Measurements from ENCODE around the gene BIRC3.

Gene BIRC3

DNA sequence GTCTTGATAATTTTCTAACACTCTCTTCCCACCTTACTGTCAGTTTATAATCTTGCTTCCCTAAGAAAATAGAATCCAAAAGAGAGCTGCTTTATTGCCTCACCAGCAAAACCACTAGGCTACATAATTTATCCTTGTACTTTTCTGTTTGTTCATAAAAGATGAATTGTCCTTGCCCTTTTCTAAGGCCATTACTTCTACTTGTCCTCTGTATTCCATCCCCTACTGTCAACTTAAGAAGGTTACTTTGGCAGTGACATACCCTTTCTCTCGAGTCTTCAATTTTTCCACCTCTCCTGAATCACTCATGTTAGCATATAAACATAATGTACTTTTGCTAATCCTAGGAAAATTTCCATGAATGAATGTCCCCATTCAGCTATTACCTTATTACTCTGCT lies 47.7 kb downstream of the BIRC3 start:
- TF ChIP-seq REST (IDR thresholded peaks at IDR 0.05; ENCODE audit: insufficient read depth in 1 of 2, low read depth in 2 of 2, low read length in 2 of 2) (no peak), FOXP2 (optimal IDR thresholded peaks at IDR 0.05; ENCODE audit: borderline replicate concordance, extremely low read depth, extremely low read length, insufficient read depth) (no peak), POLR2AphosphoS5 (IDR thresholded peaks at IDR 0.05; ENCODE audit: low read depth, low read length) (no peak), SIN3A (IDR thresholded peaks at IDR 0.05; ENCODE audit: borderline replicate concordance, insufficient read depth, low read length) (no peak), TAF1 (IDR thresholded peaks at IDR 0.05; ENCODE audit: borderline replicate concordance, insufficient read depth, low read length) (no peak)

DNA sequence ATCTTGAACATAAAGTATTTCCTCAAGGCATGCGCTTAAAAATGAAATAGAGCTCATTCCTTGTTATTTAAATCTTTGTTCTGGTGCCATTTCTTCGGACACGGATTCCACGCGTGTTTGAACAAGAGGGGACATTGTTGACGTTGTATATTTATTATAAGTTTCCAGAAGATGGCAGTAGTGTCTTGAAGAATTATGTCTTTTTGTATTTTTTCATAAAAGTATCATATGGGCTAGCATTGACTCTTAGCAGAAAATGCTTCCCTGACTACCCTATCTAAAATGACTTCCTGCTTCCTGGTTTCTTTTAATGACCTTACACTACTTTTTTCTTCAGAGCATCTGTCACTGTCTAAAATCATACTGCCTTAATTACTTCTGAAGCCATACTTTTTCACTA lies 50.1 kb downstream of the BIRC3 start:
- TF ChIP-seq REST (IDR thresholded peaks at IDR 0.05; ENCODE audit: insufficient read depth in 1 of 2, low read depth in 2 of 2, low read length in 2 of 2), result no peak
- TF ChIP-seq POLR2AphosphoS5 (IDR thresholded peaks at IDR 0.05; ENCODE audit: low read depth, low read length), result no peak
- TF ChIP-seq TAF1 (IDR thresholded peaks at IDR 0.05; ENCODE audit: borderline replicate concordance, insufficient read depth, low read length), result no peak
- no peak for TF ChIP-seq SIN3A (IDR thresholded peaks at IDR 0.05; ENCODE audit: borderline replicate concordance, insufficient read depth, low read length)
- TF ChIP-seq FOXP2 (optimal IDR thresholded peaks at IDR 0.05; ENCODE audit: borderline replicate concordance, extremely low read depth, extremely low read length, insufficient read depth), result no peak

DNA sequence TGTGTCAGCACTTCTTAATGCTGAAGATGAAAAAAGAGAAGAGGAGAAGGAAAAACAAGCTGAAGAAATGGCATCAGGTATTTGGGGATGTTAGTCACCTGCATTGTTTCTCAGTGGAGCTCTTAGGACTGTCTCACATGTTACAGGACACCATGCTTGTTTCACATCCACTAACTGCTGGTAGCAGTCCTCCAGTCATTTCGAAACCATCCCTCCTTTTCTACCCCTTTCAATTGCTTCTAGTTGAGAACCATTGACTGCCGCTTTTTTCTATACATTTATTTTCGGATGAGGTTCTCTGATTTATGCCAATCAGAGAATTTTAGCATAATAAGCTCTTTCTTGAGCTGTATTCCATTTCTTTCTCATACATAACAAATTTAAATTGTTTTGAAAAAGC lies 51.2 kb downstream of the BIRC3 start:
- TF ChIP-seq FOXP2 (optimal IDR thresholded peaks at IDR 0.05; ENCODE audit: borderline replicate concordance, extremely low read depth, extremely low read length, insufficient read depth), result no peak
- no peak for TF ChIP-seq REST (IDR thresholded peaks at IDR 0.05; ENCODE audit: insufficient read depth in 1 of 2, low read depth in 2 of 2, low read length in 2 of 2)
- TF ChIP-seq SIN3A (IDR thresholded peaks at IDR 0.05; ENCODE audit: borderline replicate concordance, insufficient read depth, low read length), result no peak
- no peak for TF ChIP-seq TAF1 (IDR thresholded peaks at IDR 0.05; ENCODE audit: borderline replicate concordance, insufficient read depth, low read length)
- TF ChIP-seq POLR2AphosphoS5 (IDR thresholded peaks at IDR 0.05; ENCODE audit: low read depth, low read length), result no peak

- TF ChIP-seq TAF1 (IDR thresholded peaks at IDR 0.05; ENCODE audit: borderline replicate concordance, insufficient read depth, low read length) (no peak), REST (IDR thresholded peaks at IDR 0.05; ENCODE audit: insufficient read depth in 1 of 2, low read depth in 2 of 2, low read length in 2 of 2) (no peak)
Measured at GRCh38 chr11:102375720-102376399, 58.6 kb downstream of the BIRC3 start.

DNA sequence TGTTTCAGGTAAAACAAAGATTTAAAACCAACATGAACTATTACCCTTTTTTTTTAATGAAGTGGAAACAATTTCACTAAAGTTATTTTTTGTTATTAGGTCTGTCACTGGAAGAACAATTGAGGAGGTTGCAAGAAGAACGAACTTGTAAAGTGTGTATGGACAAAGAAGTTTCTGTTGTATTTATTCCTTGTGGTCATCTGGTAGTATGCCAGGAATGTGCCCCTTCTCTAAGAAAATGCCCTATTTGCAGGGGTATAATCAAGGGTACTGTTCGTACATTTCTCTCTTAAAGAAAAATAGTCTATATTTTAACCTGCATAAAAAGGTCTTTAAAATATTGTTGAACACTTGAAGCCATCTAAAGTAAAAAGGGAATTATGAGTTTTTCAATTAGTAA lies 60.6 kb downstream of the BIRC3 start:
- TF ChIP-seq SIN3A (IDR thresholded peaks at IDR 0.05; ENCODE audit: borderline replicate concordance, insufficient read depth, low read length) (no peak), POLR2AphosphoS5 (IDR thresholded peaks at IDR 0.05; ENCODE audit: low read depth, low read length) (no peak), TAF1 (IDR thresholded peaks at IDR 0.05; ENCODE audit: borderline replicate concordance, insufficient read depth, low read length) (no peak), FOXP2 (optimal IDR thresholded peaks at IDR 0.05; ENCODE audit: borderline replicate concordance, extremely low read depth, extremely low read length, insufficient read depth) (no peak), REST (IDR thresholded peaks at IDR 0.05; ENCODE audit: insufficient read depth in 1 of 2, low read depth in 2 of 2, low read length in 2 of 2) (no peak)

All from PFSK-1 (cell line).